Endothelial cell of umbilical vein (primary cell): Measurements from ENCODE around the gene CD200. TPM values are rescaled to one million over a fixed set of nuclear protein-coding genes. Genes with fewer than 3 reads are reported as not detected.

Experiments
- BruUV-seq: library from RNA; stranded (reverse); fragments of 400-500 nt; replicated peaks from 2 replicates; lab custom pipeline; 2021; lab: Mats Ljungman, UMichigan
- CTCF ChIA-PET: fragments of 300-600, 350-600 bp; sonication (Branson Sonifier 250); formaldehyde crosslinking; loops from one replicate; lab custom pipeline; 2021; ENCODE audit warnings: antibody characterized with exemption, inconsistent platforms; lab: Charles Lee
- POLR2A ChIA-PET: fragments of 300-600, 350-600 bp; sonication (Branson Sonifier 250); formaldehyde crosslinking; loops from one replicate; lab custom pipeline; 2021; ENCODE audit warnings: antibody characterized with exemption, inconsistent platforms; lab: Charles Lee
- DNase-seq: peaks from one replicate; pipeline ENCODE4 v3.0.0-alpha.2; 2011; ENCODE audit warnings: low read depth, low spot score
- FAIRE-seq: peaks from 2 replicates; lab custom pipeline; 2011; peaks lifted over from hg19 to GRCh38; lab: Jason Lieb, UNC
- H2AFZ ChIP-seq: 2 replicates; pipeline ENCODE4 v1.6.0; 2012; ENCODE audit warnings: low read depth, low read length, control low read depth, inconsistent platforms
- H3K27ac ChIP-seq: 2 replicates; pipeline ENCODE4 v1.5.1; 2011; ENCODE audit warnings: low read depth, mild to moderate bottlenecking, control low read depth, low read length, moderate library complexity; ENCODE audit not compliant: insufficient read depth
- H3K27me3 ChIP-seq, 2 experiments: 2 replicates each; pipeline versions ENCODE4 v1.6.0 to v1.6.1; 2011; ENCODE audit warnings: low read length in 2 of 2, mixed read lengths in 1 of 2; ENCODE audit not compliant: control insufficient read depth in 2 of 2, insufficient read depth in 2 of 2
- H3K36me3 ChIP-seq, 2 experiments: 2 replicates in 1 of 2; 3 replicates in 1 of 2; pipeline ENCODE4 v1.5.1; 2011; ENCODE audit warnings: low read length in 2 of 2, mild to moderate bottlenecking in 1 of 2, moderate library complexity in 1 of 2; ENCODE audit not compliant: control insufficient read depth in 2 of 2, insufficient read depth in 2 of 2; ENCODE audit errors: extremely low read depth in 1 of 2
- H3K4me1 ChIP-seq: 3 replicates; pipeline ENCODE4 v1.5.1; 2011; ENCODE audit warnings: mild to moderate bottlenecking, low read length; ENCODE audit not compliant: control insufficient read depth, insufficient read depth; ENCODE audit errors: extremely low read depth
- H3K4me2 ChIP-seq: 2 replicates; pipeline ENCODE4 v1.6.1; 2011; ENCODE audit warnings: low read length, control low read depth, mixed read lengths; ENCODE audit not compliant: insufficient read depth
- H3K4me3 ChIP-seq, 3 experiments: fragments of 200-600 bp in 1 of 3; sonication (generic), shearing (Covaris generic) in 1 of 3; replicated peaks in 1 of 3; 2 replicates each; pipeline ENCODE4 v1.5.1; 2011 to 2016; ENCODE audit warnings: control low read depth in 3 of 3, low read length in 3 of 3, mild to moderate bottlenecking in 2 of 3, inconsistent platforms in 1 of 3, low read depth in 1 of 3, moderate library complexity in 1 of 3; ENCODE audit not compliant: insufficient read depth in 1 of 3
- H3K79me2 ChIP-seq: 2 replicates; pipeline ENCODE4 v1.6.0; 2012; ENCODE audit warnings: low read length, inconsistent platforms; ENCODE audit not compliant: control insufficient read depth, insufficient read depth
- H3K9ac ChIP-seq: replicated peaks from 2 replicates; pipeline ENCODE3; 2011; ENCODE audit warnings: low read length, control low read depth; ENCODE audit not compliant: insufficient read depth; ENCODE audit errors: extremely low read depth
- H3K9me1 ChIP-seq: replicated peaks from 3 replicates; pipeline ENCODE4 v1.6.0; 2011; ENCODE audit warnings: mild to moderate bottlenecking, low read length; ENCODE audit not compliant: control insufficient read depth, insufficient read depth; ENCODE audit errors: extremely low read depth
- H3K9me3 ChIP-seq: replicated peaks from 2 replicates; pipeline ENCODE4 v1.5.1; 2012; ENCODE audit warnings: low read length, inconsistent platforms; ENCODE audit not compliant: control insufficient read depth, insufficient read depth
- H4K20me1 ChIP-seq: replicated peaks from 2 replicates; pipeline ENCODE3; 2011; ENCODE audit warnings: mild to moderate bottlenecking, low read length; ENCODE audit not compliant: control insufficient read depth, insufficient read depth; ENCODE audit errors: extremely low read depth
- EZH2 ChIP-seq: IDR thresholded peaks from 2 replicates; pipeline ENCODE4 v1.6.1; 2012; ENCODE audit warnings: borderline replicate concordance, low read depth, mild to moderate bottlenecking, moderate library complexity, low read length, inconsistent platforms; ENCODE audit not compliant: severe bottlenecking
- FOS ChIP-seq: IDR thresholded peaks from 2 replicates; pipeline ENCODE4 v1.6.1; 2011; ENCODE audit warnings: mild to moderate bottlenecking, low read length, moderate library complexity, borderline replicate concordance; ENCODE audit not compliant: insufficient read depth
- GATA2 ChIP-seq: IDR thresholded peaks from 2 replicates; pipeline ENCODE4 v1.7.0; 2011; ENCODE audit warnings: low read depth, mild to moderate bottlenecking, moderate library complexity, mixed read lengths, low read length; ENCODE audit not compliant: insufficient read length, insufficient read depth
- JUN ChIP-seq: IDR thresholded peaks from 2 replicates; pipeline ENCODE4 v1.6.1; 2011; ENCODE audit warnings: borderline replicate concordance, low read depth; ENCODE audit not compliant: insufficient read length, insufficient read depth
- MYC ChIP-seq: IDR thresholded peaks from one replicate; pipeline ENCODE4 v1.6.1; 2011; ENCODE audit warnings: mild to moderate bottlenecking, low read depth, low read length
- POLR2A ChIP-seq: IDR thresholded peaks from 2 replicates; pipeline ENCODE4 v1.6.1; 2012; ENCODE audit warnings: low read depth, mild to moderate bottlenecking, control low read depth, low read length
- POLR2AphosphoS5 ChIP-seq: IDR thresholded peaks from 2 replicates; pipeline ENCODE4 v1.6.1; 2012; ENCODE audit warnings: low read depth, mild to moderate bottlenecking, control low read depth, low read length, moderate library complexity; ENCODE audit not compliant: insufficient read depth
- dilution Hi-C: fragments of 300-500 bp; cut with MboI; formaldehyde crosslinking; loops from one replicate; pipeline ENCODE4 v1.15.0; 2019; ENCODE audit warnings: low sequenced_read_pairs; ENCODE audit not compliant: extremely low pct_ligation_motif_present
- intact Hi-C: fragments of 100-400 bp; cut with micrococcal nuclease; formaldehyde crosslinking; loops from one replicate; pipeline ENCODE4 v1.10.0; 2022
- polyA plus RNA-seq, 4 experiments: library from polyadenylated mRNA; depleted of rRNA in 3 of 4; stranded (reverse) in 3 of 4; unstranded in 1 of 4; fragments of >200 nt; gene quantifications; 2 replicates each; pipeline versions ENCODE4 v1.2.1 to v1.2.3, GENCODE V29; 2011 to 2012; ENCODE audit warnings: missing spikeins in 1 of 4
- total RNA-seq: library from RNA; stranded (reverse); gene quantifications from 2 replicates; pipeline ENCODE4 v1.2.3, GENCODE V29; 2021
- TF ChIP-seq, protein P1 (sequence below): IDR thresholded peaks from 2 replicates; pipeline ENCODE4 v1.6.1; 2011; ENCODE audit not compliant: insufficient read depth, insufficient read length
- TF ChIP-seq, protein P2 (sequence below), 2 donors: IDR thresholded peaks; 1 replicate in 1 of 2; 2 replicates in 1 of 2; pipeline ENCODE4 v1.5.1; 2011; ENCODE audit warnings: low read length in 2 of 2, mild to moderate bottlenecking in 2 of 2, moderate library complexity in 2 of 2, control low read depth in 1 of 2, inconsistent platforms in 1 of 2, low read depth in 1 of 2; ENCODE audit not compliant: insufficient read depth in 1 of 2; ENCODE audit errors: extremely low read depth in 1 of 2

CD200 gene
- total and polyA plus RNA-seq, 2 donors (not counting 3 experiments of a cell fraction or from before 2014, with no cell fraction given) = 8.1 to 8.2 TPM

DNA sequence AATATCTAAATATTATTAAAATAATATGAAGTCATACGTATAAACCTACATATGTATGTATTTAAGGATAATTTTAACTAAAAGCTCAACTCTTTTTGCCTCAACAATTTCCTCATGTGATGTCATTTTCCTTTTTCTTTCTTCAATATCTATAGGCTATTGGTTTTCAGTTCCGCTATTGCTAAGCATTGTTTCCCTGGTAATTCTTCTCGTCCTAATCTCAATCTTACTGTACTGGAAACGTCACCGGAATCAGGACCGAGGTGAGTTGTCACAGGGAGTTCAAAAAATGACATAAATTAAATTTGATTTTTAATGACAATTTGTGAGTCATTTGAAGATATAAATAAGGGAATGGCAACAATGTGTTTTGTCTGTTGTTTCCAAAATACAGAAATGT is 16.6 kb downstream of the CD200 start:
- no peaks in the 10 kb centered on the region for H3K9me3 ChIP-seq

More for the DNA sequence above, 16.6 kb downstream of the CD200 start:
- H3K4me2 ChIP-seq = no peak overlapping the region
- no peak overlapping the region for H3K27ac ChIP-seq
- FAIRE-seq = no peak
- no peaks in the 10 kb centered on the region for H3K9me1 ChIP-seq
- TF ChIP-seq, protein P1, sequence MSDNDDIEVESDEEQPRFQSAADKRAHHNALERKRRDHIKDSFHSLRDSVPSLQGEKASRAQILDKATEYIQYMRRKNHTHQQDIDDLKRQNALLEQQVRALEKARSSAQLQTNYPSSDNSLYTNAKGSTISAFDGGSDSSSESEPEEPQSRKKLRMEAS = no peak
- no peak for TF ChIP-seq MYC
- TF ChIP-seq, protein P2, sequence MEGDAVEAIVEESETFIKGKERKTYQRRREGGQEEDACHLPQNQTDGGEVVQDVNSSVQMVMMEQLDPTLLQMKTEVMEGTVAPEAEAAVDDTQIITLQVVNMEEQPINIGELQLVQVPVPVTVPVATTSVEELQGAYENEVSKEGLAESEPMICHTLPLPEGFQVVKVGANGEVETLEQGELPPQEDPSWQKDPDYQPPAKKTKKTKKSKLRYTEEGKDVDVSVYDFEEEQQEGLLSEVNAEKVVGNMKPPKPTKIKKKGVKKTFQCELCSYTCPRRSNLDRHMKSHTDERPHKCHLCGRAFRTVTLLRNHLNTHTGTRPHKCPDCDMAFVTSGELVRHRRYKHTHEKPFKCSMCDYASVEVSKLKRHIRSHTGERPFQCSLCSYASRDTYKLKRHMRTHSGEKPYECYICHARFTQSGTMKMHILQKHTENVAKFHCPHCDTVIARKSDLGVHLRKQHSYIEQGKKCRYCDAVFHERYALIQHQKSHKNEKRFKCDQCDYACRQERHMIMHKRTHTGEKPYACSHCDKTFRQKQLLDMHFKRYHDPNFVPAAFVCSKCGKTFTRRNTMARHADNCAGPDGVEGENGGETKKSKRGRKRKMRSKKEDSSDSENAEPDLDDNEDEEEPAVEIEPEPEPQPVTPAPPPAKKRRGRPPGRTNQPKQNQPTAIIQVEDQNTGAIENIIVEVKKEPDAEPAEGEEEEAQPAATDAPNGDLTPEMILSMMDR (IDR thresholded peaks at IDR 0.05; ENCODE audit: extremely low read depth in 1 of 2, insufficient read depth in 1 of 2, low read depth in 1 of 2, low read length in 2 of 2) = no peak
- TF ChIP-seq EZH2 = no peak
- TF ChIP-seq POLR2AphosphoS5 = no peak
- TF ChIP-seq JUN = no peak
- TF ChIP-seq GATA2 = no peak
- TF ChIP-seq FOS = no peak
- TF ChIP-seq POLR2A = no peak
- H3K79me2 ChIP-seq = no peaks in the 10 kb centered on the region
- H3K9ac ChIP-seq = no peak overlapping the region
- BruUV-seq = no TSS peak
- dilution Hi-C loops = no loop called here
- ChIA-PET CTCF (interaction anchor here (0.8 to 2.2 kb wide), 2 partner anchors 12 to 88 kb away, joined by 4 to 9 read pairs; no protein-coding TSS in a partner anchor), POLR2A (no interaction called here)
- H3K4me3 ChIP-seq = no peak overlapping the region
- H2AFZ ChIP-seq = no peak overlapping the region
- H3K36me3 ChIP-seq = peaks cover 0 to 10% of the 10 kb centered on the region in 2 experiments
- peaks cover 38% of the 10 kb centered on the region for H3K4me1 ChIP-seq
- H3K27me3 ChIP-seq = no peaks in the 10 kb centered on the region
- no peaks in the 10 kb centered on the region for H4K20me1 ChIP-seq
- no peak for DNase-seq
- intact Hi-C loops = no loop called here
